DOHH2 (cell line): Measurements from ENCODE around the gene FKBP1A.

Experiments used
- H3F3A ChIP-seq: fragments of 200-600 bp; sonication (generic), shearing (Covaris generic); 2 replicates; pipeline ENCODE4 v1.6.0; 2016; ENCODE audit warnings: antibody characterized with exemption, mild to moderate bottlenecking; ENCODE audit not compliant: control insufficient read depth, insufficient read depth
- H3K27ac ChIP-seq: fragments of 200-600 bp; sonication (generic); 2 replicates; pipeline ENCODE4 v1.5.1; 2014; ENCODE audit warnings: low read depth, mild to moderate bottlenecking, low read length, moderate library complexity
- H3K27me3 ChIP-seq: fragments of 200-600 bp; sonication (generic); 2 replicates; pipeline ENCODE4 v1.6.1; 2014; ENCODE audit warnings: mild to moderate bottlenecking, low read length, mixed read lengths; ENCODE audit not compliant: control insufficient read depth
- H3K36me3 ChIP-seq: fragments of 200-600 bp; sonication (generic); 2 replicates; pipeline ENCODE4 v1.6.1; 2014; ENCODE audit warnings: mild to moderate bottlenecking, low read length, moderate library complexity, mixed read lengths; ENCODE audit not compliant: control insufficient read depth
- H3K4me1 ChIP-seq: fragments of 200-600 bp; sonication (generic); 2 replicates; pipeline ENCODE4 v1.6.1; 2014; ENCODE audit warnings: mild to moderate bottlenecking, low read length, mixed read lengths; ENCODE audit not compliant: control insufficient read depth
- H3K4me2 ChIP-seq: fragments of 200-600 bp; sonication (generic); 2 replicates; pipeline ENCODE4 v1.6.0; 2014; ENCODE audit warnings: mild to moderate bottlenecking, low read length, moderate library complexity
- H3K4me3 ChIP-seq: fragments of 200-600 bp; sonication (generic); 2 replicates; pipeline ENCODE4 v1.5.1; 2014; ENCODE audit warnings: mild to moderate bottlenecking, low read length, mixed read lengths
- H3K79me2 ChIP-seq: fragments of 200-600 bp; sonication (generic); 2 replicates; pipeline ENCODE4 v1.6.1; 2014; ENCODE audit warnings: mild to moderate bottlenecking, low read length, mixed read lengths; ENCODE audit not compliant: control insufficient read depth
- H3K9me2 ChIP-seq: fragments of 200-600 bp; sonication (generic); replicated peaks from 2 replicates; pipeline ENCODE4 v1.6.1; 2014; ENCODE audit warnings: mild to moderate bottlenecking, low read length, mixed read lengths; ENCODE audit not compliant: control insufficient read depth
- H3K9me3 ChIP-seq: fragments of 200-600 bp; sonication (generic); 2 replicates; pipeline ENCODE4 v1.6.1; 2014; ENCODE audit warnings: antibody characterized with exemption, low read length, mixed read lengths; ENCODE audit not compliant: control insufficient read depth, insufficient read depth
- H4K20me1 ChIP-seq: fragments of 200-600 bp; sonication (generic); 2 replicates; pipeline ENCODE4 v1.6.0; 2014; ENCODE audit warnings: low read depth, mild to moderate bottlenecking, antibody characterized with exemption, low read length, moderate library complexity; ENCODE audit not compliant: control insufficient read depth, insufficient read depth
- CTCF ChIP-seq: fragments of 200-600 bp; sonication (generic); IDR thresholded peaks from one replicate; pipeline ENCODE4 v1.5.1; 2014; ENCODE audit warnings: antibody characterized with exemption, mild to moderate bottlenecking, low read depth, low read length; ENCODE audit not compliant: poor library complexity, severe bottlenecking
- EZH2phosphoT487 ChIP-seq: fragments of 200-600 bp; sonication (generic); IDR thresholded peaks from 2 replicates; pipeline ENCODE4 v1.6.1; 2017; ENCODE audit warnings: borderline replicate concordance, mild to moderate bottlenecking, antibody characterized with exemption, low read length, moderate library complexity, mixed read lengths

FKBP1A gene

GRCh38 chr20:1364106-1364505 lies 28.7 kb downstream of the FKBP1A start:
- no peak overlapping the region for H3K4me2 ChIP-seq

GRCh38 chr20:1363522-1363921 lies 29.3 kb downstream of the FKBP1A start:
- Histone ChIP-seq H3K9me3 (no peaks in the 10 kb centered on the region), H3K4me2 (no peak overlapping the region), H3K27ac (no peak overlapping the region), H3K79me2 (peaks cover 4% of the 10 kb centered on the region), H3K9me2 (no peaks in the 10 kb centered on the region), H3F3A (0 out of 2 replicates have a peak, but pooled peaks cover 3% of the 10 kb centered on the region), H3K27me3 (no peaks in the 10 kb centered on the region), H4K20me1 (0 out of 2 replicates have a peak, but pooled peaks cover 3% of the 10 kb centered on the region), H3K36me3 (peaks cover 42% of the 10 kb centered on the region), H3K4me3 (no peak overlapping the region), H3K4me1 (peaks cover 5% of the 10 kb centered on the region)
- TF ChIP-seq EZH2phosphoT487: no peak
- TF ChIP-seq CTCF: no peak

More at GRCh38 chr20:1364106-1364505, 28.7 kb downstream of the FKBP1A start:
- H3F3A ChIP-seq: 0 out of 2 replicates have a peak, but pooled peaks cover 3% of the 10 kb centered on the region
- H3K4me3 ChIP-seq: no peak overlapping the region
- peaks cover 4% of the 10 kb centered on the region for H3K79me2 ChIP-seq
- H3K27ac ChIP-seq: no peak overlapping the region
- peaks cover 46% of the 10 kb centered on the region for H3K36me3 ChIP-seq
- H3K9me3 ChIP-seq: no peaks in the 10 kb centered on the region
- no peak for TF ChIP-seq CTCF
- TF ChIP-seq EZH2phosphoT487: no peak
- no peaks in the 10 kb centered on the region for H3K9me2 ChIP-seq
- peaks cover 5% of the 10 kb centered on the region for H3K4me1 ChIP-seq
- 0 out of 2 replicates have a peak, but pooled peaks cover 3% of the 10 kb centered on the region for H4K20me1 ChIP-seq
- H3K27me3 ChIP-seq: no peaks in the 10 kb centered on the region

GRCh38 chr20:1362484-1362883 lies 30.4 kb downstream of the FKBP1A start:
- H3K79me2 ChIP-seq: peaks cover 8% of the 10 kb centered on the region
- no peaks in the 10 kb centered on the region for H3K9me2 ChIP-seq
- H3F3A ChIP-seq: 0 out of 2 replicates have a peak, but pooled peaks cover 3% of the 10 kb centered on the region
- H3K27me3 ChIP-seq: no peaks in the 10 kb centered on the region
- no peak overlapping the region for H3K4me3 ChIP-seq
- peaks cover 40% of the 10 kb centered on the region for H3K36me3 ChIP-seq
- H4K20me1 ChIP-seq: 0 out of 2 replicates have a peak, but pooled peaks cover under 1% of the 10 kb centered on the region
- no peak overlapping the region for H3K4me2 ChIP-seq
- no peak for TF ChIP-seq CTCF
- no peak for TF ChIP-seq EZH2phosphoT487
- no peaks in the 10 kb centered on the region for H3K9me3 ChIP-seq
- H3K27ac ChIP-seq: no peak overlapping the region
- H3K4me1 ChIP-seq: peaks cover 5% of the 10 kb centered on the region
